CD4-positive, alpha-beta T cell (primary cell): ENCODE measurements around the gene TMEM94. TPM values are rescaled to one million over a fixed set of nuclear protein-coding genes. Genes with fewer than 3 reads are reported as not detected.

Experiments used
- ATAC-seq: fragments of 200-7000 bp; cut with Tn5 transposase; one replicate; pipeline ENCODE4 v1.10.0; 2022; ENCODE audit warnings: mild to moderate bottlenecking; ENCODE audit not compliant: poor library complexity
- CTCF ChIA-PET: fragments of 350-600 bp; sonication (Branson Sonifier 250); formaldehyde crosslinking; loops from one replicate; lab custom pipeline; 2021; ENCODE audit warnings: antibody characterized with exemption, inconsistent platforms; lab: Charles Lee
- POLR2A ChIA-PET: fragments of 350-600 bp; sonication (Branson Sonifier 250); formaldehyde crosslinking; loops from one replicate; lab custom pipeline; 2021; ENCODE audit warnings: antibody characterized with exemption, inconsistent platforms; lab: Charles Lee
- DNase-seq, 14 experiments: peaks; one replicate each; pipeline ENCODE4 v3.0.0-alpha.2; 2013 to 2020; ENCODE audit warnings: mixed read lengths in 2 of 14
- H3K27ac ChIP-seq, 2 donors: one replicate each; pipeline versions ENCODE4 v1.5.1 to v1.7.0; 2013; ENCODE audit warnings: low read length in 2 of 2, low read depth in 1 of 2, mild to moderate bottlenecking in 1 of 2
- H3K27me3 ChIP-seq, 2 experiments: 1 replicate in 1 of 2; 2 replicates in 1 of 2; pipeline versions ENCODE4 v1.6.1 to v1.7.0; 2013; ENCODE audit warnings: low read length in 2 of 2, control low read depth in 1 of 2, mild to moderate bottlenecking in 1 of 2, moderate library complexity in 1 of 2; ENCODE audit not compliant: insufficient read depth in 2 of 2, control insufficient read depth in 1 of 2
- H3K36me3 ChIP-seq: one replicate; pipeline ENCODE4 v1.6.1; 2013; ENCODE audit warnings: low read length, control low read depth; ENCODE audit not compliant: insufficient read depth
- H3K4me1 ChIP-seq: one replicate; pipeline ENCODE4 v1.6.1; 2013; ENCODE audit warnings: low read length, control low read depth; ENCODE audit not compliant: insufficient read depth
- H3K4me3 ChIP-seq: one replicate; pipeline ENCODE4 v1.5.1; 2013; ENCODE audit warnings: mild to moderate bottlenecking, low read length, moderate library complexity
- H3K9me3 ChIP-seq, 2 experiments: 1 replicate in 1 of 2; 2 replicates in 1 of 2; pipeline versions ENCODE4 v1.6.1 to v1.7.0; 2013; ENCODE audit warnings: low read length in 2 of 2, mild to moderate bottlenecking in 2 of 2, control low read depth in 1 of 2, moderate library complexity in 1 of 2; ENCODE audit not compliant: control insufficient read depth in 1 of 2, insufficient read depth in 1 of 2
- H3K27ac Mint-ChIP-seq: one replicate; pipeline ENCODE4 v1.8.0; 2020; ENCODE audit warnings: mixed read lengths
- H3K27me3 Mint-ChIP-seq: one replicate; pipeline ENCODE4 v1.8.0; 2021; ENCODE audit warnings: mixed read lengths
- H3K36me3 Mint-ChIP-seq: one replicate; pipeline ENCODE4 v1.8.0; 2021; ENCODE audit warnings: low read depth, mixed read lengths
- H3K4me1 Mint-ChIP-seq: one replicate; pipeline ENCODE4 v1.8.0; 2021; ENCODE audit warnings: low read depth, mixed read lengths
- H3K4me3 Mint-ChIP-seq: one replicate; pipeline ENCODE4 v1.8.0; 2020; ENCODE audit warnings: mild to moderate bottlenecking, mixed read lengths
- H3K9me3 Mint-ChIP-seq: one replicate; pipeline ENCODE4 v1.8.0; 2020; ENCODE audit warnings: mixed read lengths
- intact Hi-C, 2 experiments: fragments of 100-400 bp; cut with DNase I in 1 of 2; cut with micrococcal nuclease in 1 of 2; formaldehyde crosslinking; loops; one replicate each; pipeline versions ENCODE4 v1.15.1 to v1.9.0; 2023 to 2025; cut with DNase I, micrococcal nuclease
- total RNA-seq, 174 experiments: library from RNA in 2 of 174; stranded (reverse) in 2 of 174; gene quantifications; one replicate each; pipeline ENCODE4 v1.2.3 and lab custom pipeline; 2021 to 2026
- TF ChIP-seq, protein P1 (sequence below): fragments of 200-600 bp; IDR thresholded peaks from one replicate; pipeline ENCODE4 v1.8.0; 2022; ENCODE audit warnings: antibody characterized with exemption, mild to moderate bottlenecking

The TMEM94 gene
- total RNA-seq, 2 experiments from 2014 or later: 52.8 to 57.3 TPM

DNA sequence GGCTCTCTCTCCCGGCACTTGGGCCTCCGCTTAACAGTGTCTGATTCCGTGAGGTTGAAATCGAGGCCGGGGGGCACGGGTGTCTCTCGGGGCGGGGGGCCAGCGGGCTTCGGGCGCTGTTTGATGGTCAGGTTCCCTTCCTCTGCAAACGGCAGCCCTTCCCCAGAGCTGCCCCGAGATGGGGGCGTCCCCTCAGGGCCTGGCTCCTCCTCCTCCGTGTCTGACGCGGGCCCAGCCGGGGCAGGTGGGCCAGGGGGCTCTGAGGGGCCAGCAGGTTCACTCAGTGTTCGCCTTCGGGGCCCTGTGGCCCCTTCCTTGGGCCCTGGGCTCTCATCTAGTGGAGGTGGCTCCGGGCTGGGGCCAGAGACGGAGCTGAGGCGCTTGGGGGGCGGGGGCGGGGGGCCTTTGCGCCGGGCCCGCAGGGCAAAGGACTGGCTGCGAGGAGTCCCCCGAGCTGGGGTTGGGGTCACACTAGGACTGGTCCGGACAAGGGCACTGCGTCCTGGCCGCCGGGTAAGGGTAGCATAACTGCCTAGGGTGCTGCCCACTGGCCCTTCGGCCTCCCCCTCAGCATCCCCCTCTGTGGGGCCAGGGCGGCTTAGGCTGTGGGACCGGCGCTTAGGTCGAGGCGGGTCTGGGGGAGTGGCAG lies 45.8 kb downstream of the TMEM94 start:
- H3K27me3 ChIP-seq: no peaks in the 10 kb centered on the region
- no peak overlapping the region for H3K4me3 Mint-ChIP-seq
- H3K9me3 ChIP-seq: no peaks in the 10 kb centered on the region
- peaks cover 9% of the 10 kb centered on the region for H3K4me1 ChIP-seq
- H3K36me3 ChIP-seq: peaks cover 16% of the 10 kb centered on the region
- ChIA-PET CTCF (no interaction called here), POLR2A (interaction anchor here (1.0 kb wide), 1 partner anchor 213 kb away, joined by 3 read pairs; the partner anchor contains the start of gene SLC25A19)
- ATAC-seq (no peak), DNase-seq (no peak)
- no peaks in the 10 kb centered on the region for H3K9me3 Mint-ChIP-seq
- no peak overlapping the region for H3K4me3 ChIP-seq
- intact Hi-C loops: no loop called here
- TF ChIP-seq, protein P1, sequence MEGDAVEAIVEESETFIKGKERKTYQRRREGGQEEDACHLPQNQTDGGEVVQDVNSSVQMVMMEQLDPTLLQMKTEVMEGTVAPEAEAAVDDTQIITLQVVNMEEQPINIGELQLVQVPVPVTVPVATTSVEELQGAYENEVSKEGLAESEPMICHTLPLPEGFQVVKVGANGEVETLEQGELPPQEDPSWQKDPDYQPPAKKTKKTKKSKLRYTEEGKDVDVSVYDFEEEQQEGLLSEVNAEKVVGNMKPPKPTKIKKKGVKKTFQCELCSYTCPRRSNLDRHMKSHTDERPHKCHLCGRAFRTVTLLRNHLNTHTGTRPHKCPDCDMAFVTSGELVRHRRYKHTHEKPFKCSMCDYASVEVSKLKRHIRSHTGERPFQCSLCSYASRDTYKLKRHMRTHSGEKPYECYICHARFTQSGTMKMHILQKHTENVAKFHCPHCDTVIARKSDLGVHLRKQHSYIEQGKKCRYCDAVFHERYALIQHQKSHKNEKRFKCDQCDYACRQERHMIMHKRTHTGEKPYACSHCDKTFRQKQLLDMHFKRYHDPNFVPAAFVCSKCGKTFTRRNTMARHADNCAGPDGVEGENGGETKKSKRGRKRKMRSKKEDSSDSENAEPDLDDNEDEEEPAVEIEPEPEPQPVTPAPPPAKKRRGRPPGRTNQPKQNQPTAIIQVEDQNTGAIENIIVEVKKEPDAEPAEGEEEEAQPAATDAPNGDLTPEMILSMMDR: no peak
- H3K4me1 Mint-ChIP-seq: peaks cover 9% of the 10 kb centered on the region
- no peak overlapping the region for H3K27ac Mint-ChIP-seq
- H3K36me3 Mint-ChIP-seq: peaks cover 20% of the 10 kb centered on the region
- no peak overlapping the region for H3K27ac ChIP-seq
- H3K27me3 Mint-ChIP-seq: no peaks in the 10 kb centered on the region

DNA sequence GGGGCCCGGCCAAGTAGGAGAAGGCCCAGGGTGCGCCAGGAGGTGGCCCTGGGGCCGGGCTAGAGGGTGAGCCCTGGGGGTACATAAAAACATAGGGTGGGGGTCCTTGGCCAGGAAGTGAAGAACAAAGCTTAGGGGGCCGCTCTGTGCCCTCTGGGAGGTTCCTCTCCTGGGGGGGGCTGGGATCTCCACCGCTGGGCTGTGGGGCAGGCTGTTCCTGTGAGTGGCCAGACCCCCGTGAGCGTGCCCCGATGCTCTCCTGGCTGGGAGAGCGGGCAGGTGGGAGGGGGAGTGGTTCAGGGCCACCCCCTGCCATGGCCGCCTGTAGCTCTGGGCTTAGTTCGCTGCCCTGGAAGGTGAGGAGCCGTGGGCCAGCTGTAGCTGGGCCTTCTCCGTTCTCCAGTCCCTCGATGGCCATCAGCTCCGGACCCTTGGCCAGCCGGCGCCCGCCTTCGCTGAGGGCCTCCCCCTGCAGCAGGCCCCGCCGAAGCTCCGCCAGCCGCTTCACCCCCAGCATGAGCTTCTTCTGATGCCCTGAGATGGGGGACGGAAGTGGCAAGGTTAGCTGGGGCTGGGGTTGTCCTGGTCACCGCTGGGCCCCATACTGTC lies 46.4 kb downstream of the TMEM94 start:
- TF ChIP-seq, protein P1: no peak
- peaks cover 5% of the 10 kb centered on the region for H3K4me1 ChIP-seq

DNA sequence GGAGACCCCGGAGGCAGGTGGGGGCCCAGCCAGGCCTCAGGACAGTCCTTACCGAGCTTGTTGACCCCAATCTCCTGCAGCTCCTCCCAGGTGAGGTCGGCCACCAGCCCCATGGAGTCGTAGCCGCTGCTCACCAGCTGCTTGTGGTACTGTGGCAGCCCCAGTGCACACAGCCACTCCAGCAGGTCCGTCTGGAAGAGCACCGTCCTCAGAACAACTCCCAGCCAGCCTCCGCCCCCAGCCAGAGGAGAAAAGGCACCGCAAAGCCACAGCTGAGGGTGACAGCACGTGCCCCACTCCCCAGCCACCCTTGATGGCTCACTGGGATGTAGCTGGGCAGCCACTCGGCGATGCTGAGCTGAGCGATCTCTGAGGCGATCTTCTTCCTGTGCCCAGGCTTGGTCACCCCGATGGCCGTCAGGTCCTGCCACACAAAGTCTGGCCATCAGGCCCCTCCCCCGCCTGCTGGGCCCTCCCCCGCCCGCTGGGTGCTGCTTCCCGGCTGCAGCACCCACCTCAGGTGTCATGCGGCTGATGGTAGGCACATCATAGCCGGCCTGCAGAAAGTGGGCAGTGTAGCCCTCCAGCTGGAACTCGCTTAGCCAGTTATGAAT lies 47.0 kb downstream of the TMEM94 start:
- Histone ChIP-seq H3K9me3 (no peaks in the 10 kb centered on the region), H3K4me1 (no peaks in the 10 kb centered on the region), H3K36me3 (peaks cover 10% of the 10 kb centered on the region), H3K4me3 (no peak overlapping the region), H3K27ac (no peak overlapping the region), H3K27me3 (no peaks in the 10 kb centered on the region)
- H3K4me1 Mint-ChIP-seq: no peaks in the 10 kb centered on the region
- H3K27ac Mint-ChIP-seq: no peak overlapping the region
- POLR2A ChIA-PET: interaction anchor here (1.0 kb wide), 2 partner anchors 13 to 214 kb away, joined by 3 read pairs; partner anchors contain the start of genes SLC25A19 and TSEN54
- H3K4me3 Mint-ChIP-seq: no peak overlapping the region
- CTCF ChIA-PET: no interaction called here
- ATAC-seq (no peak), DNase-seq (no peak)
- no peaks in the 10 kb centered on the region for H3K9me3 Mint-ChIP-seq
- intact Hi-C loops: no loop called here
- TF ChIP-seq, protein P1: no peak
- no peaks in the 10 kb centered on the region for H3K27me3 Mint-ChIP-seq
- H3K36me3 Mint-ChIP-seq: peaks cover 10% of the 10 kb centered on the region

More for the DNA sequence above, 46.4 kb downstream of the TMEM94 start:
- POLR2A ChIA-PET: interaction anchor here (1.0 kb wide), 2 partner anchors 13 to 213 kb away, joined by 3 read pairs; partner anchors contain the start of genes SLC25A19 and TSEN54
- Mint-ChIP-seq H3K4me3 (no peak overlapping the region), H3K36me3 (peaks cover 14% of the 10 kb centered on the region), H3K27me3 (no peaks in the 10 kb centered on the region), H3K4me1 (peaks cover 5% of the 10 kb centered on the region), H3K9me3 (no peaks in the 10 kb centered on the region), H3K27ac (no peak overlapping the region)
- intact Hi-C loops: no loop called here
- no peak for ATAC-seq
- Histone ChIP-seq H3K27me3 (no peaks in the 10 kb centered on the region), H3K4me3 (no peak overlapping the region), H3K9me3 (no peaks in the 10 kb centered on the region), H3K36me3 (peaks cover 15% of the 10 kb centered on the region), H3K27ac (no peak overlapping the region)
- no peak for DNase-seq
- CTCF ChIA-PET: no interaction called here
